SHP77 treated with DMSO at 0.1 percent for 48 hours (cell line): ENCODE results near the gene CPTP.
"Not testable (repeated sequence)": the region's sequence is repeated elsewhere in the genome, so short reads cannot be mapped to it uniquely, and the experiment has no call there.

ENCODE experiments used
- DNase-seq: peaks from one replicate; lab custom pipeline; 2025; lab: John Stamatoyannopoulos, UW

The CPTP gene

DNA sequence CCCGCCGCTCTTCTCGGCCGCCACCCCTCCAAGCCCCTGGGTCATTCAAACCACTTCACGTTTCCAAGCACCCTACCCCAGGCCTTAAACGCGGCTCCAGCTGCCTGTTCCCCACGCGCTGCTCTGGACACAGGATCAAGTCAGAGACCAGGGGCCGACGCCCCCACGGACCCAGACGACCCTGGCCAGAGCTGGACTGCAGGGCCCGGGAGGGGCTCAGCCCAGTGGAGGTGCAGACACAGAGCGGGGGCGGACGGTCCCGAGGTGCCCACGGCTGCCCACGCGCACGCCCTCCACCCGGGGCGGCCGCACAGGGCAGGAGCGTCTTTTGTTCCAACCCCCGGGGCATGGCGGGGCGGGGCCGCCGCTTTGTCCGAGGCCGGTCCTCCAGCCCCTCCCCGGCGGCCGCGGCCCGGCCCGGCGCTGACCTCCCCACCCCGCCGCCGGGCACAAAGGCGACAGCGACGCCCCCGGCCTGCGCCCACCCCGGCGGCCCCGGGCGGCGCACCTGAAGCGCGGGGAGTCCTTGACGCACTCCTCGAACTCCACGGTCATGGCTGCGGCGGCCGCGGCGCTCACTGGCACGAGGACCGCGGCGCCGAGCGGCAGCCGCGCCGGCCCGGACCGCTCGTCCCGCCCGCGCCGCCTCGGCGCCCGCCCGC is 17.2 kb upstream of the CPTP start:
- DNase-seq: no peak

GRCh38 chr1:1307923-1308755 is 16.5 kb upstream of the CPTP start, which contains the start of the genes ACAP3 and PUSL1:
TSS of gene ACAP3 (minus strand) at chr1:1307930. CDS start at chr1:1307815, 115 bp downstream.
TSS of gene PUSL1 (plus strand) at chr1:1308597. CDS start at chr1:1308644, 47 bp downstream.
- peak; percentile 69 for DNase-seq

DNA sequence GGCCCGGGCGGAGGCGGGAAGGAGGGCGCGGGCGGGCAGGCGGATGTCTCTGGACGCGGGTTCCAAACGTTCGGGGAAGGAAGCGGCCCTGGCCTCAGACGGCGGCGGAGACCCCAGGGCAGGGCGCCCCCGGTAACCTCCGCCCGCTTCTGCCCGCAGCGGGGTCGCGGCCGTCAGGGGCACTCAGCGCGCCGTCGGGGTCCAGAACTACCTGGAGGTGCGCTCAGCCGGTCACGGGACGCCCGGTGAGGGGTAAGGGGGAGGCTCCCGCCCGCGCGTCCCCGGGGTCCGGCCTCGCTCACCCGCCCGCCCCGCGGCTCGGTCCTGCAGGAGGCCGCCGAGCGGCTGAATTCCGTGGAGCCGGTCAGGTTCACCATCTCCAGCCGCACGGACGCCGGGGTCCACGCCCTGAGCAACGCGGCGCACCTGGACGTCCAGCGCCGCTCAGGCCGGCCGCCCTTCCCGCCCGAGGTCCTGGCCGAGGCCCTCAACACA is 15.8 kb upstream of the CPTP start:
- DNase-seq: no peak

GRCh38 chr1:1309251-1310108 is 15.1 kb upstream of the CPTP start:
- DNase-seq: no peak

DNA sequence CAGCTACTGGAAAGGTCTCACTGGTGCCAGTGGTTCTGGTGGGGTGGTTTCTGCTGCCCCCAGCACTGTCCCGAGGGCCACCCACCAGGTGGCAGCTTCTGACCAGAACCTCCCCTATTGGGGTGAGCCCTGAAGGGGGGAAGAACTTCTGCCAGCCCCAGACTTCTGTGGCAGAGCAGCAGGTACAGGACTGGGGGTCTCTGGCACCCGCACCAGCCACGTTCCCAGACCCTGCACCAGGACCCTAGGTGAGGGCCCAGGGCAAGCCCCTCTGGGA is 14.6 kb upstream of the CPTP start:
- no peak for DNase-seq

DNA sequence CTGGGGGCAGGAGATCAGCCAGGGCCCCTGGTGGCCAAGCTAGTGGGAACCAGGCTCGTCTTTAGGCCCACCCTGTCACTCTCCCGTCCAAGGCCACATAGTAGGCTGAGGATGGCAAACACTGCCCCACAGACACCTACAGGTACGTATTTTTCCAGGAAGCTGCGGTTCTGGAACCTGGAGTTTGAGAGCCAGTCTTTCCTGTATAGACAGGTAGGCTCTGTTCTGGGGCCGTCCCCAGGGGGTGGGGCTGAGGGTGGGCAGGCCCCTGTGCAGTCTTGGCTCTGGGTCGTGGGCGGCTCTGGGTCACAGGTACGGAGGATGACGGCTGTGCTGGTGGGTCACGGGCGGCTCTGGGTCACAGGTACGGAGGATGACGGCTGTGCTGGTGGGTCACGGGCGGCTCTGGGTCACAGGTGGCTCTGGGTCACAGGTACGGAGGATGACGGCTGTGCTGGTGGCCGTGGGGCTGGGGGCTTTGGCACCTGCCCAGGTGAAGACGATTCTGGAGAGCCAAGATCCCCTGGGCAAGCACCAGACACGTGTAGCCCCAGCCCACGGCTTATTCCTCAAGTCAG is 14.0 kb upstream of the CPTP start:
- no peak for DNase-seq

- DNase-seq: no peak
Observed at GRCh38 chr1:1311107-1312104, 13.2 kb upstream of the CPTP start.

- no peak for DNase-seq
Observed at GRCh38 chr1:1312450-1313314, 11.9 kb upstream of the CPTP start.

GRCh38 chr1:1313500-1314236 is 10.9 kb upstream of the CPTP start:
- DNase-seq: no peak

DNA sequence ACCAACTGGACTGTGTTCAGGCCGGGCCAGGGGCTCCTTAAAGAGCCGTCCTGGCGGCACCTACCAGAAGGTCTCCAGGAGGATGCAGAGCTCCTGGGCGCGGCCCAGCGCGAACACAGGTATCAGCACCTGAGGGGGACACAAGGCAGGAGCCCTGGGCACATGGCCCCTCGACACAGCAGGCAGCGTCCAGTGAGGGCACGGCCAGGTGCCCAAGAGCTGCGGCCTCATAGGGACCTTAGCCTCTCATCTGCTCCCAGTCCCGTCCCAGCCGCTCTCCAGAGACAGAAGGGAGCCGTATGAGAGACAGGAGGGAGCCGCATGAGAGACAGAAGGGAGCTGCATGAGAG is 10.4 kb upstream of the CPTP start:
- no peak for DNase-seq

- DNase-seq: no peak
Observed at GRCh38 chr1:1314678-1315335, 9.8 kb upstream of the CPTP start.

DNA sequence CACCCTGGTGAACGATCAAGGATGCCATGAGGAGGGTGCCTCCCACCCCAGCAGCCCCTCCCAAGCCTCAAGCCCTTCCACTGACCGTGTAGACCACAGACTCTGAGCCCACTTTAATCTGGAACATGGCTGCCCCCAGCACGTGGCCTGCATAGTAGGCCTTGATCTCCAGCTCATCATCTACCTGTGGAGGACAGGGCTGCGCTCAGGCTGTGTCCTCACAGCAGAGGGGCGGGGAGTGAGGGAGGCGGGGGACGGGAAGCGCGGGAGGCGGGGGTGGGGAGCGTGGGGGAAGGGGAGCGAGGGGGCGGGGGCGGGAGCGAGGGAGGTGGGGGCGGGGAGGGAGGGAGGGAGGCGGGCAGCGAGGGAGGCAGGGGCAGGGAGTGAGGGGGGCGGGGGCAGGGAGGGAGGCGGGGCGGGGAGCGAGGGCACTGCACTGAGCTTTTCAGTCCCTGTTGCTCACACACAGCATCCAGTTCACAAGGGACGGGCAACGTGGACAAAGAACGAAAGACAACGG is 9.1 kb upstream of the CPTP start:
- DNase-seq: no peak

DNA sequence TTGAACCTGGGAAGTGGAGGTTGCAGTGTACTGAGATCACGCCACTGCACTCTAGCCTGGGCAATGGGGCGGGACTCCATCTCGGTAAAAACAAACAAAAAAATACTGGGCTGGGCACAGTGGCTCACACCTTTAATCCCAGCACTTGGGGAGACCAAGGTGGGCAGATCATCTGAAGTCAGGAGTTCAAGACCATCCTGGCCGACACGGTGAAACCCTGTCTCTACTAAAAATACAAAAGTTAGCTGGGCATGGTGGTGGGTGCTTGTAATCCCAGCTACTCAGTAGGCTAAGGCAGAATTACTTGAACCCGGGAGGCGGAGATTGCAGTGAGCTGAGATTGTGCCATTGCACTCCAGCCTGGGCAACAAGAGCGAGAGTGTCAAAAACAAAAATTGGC is 8.4 kb upstream of the CPTP start:
- DNase-seq: not testable (repeated sequence)

- DNase-seq: no peak
Observed at GRCh38 chr1:1317420-1317819, 7.2 kb upstream of the CPTP start.

DNA sequence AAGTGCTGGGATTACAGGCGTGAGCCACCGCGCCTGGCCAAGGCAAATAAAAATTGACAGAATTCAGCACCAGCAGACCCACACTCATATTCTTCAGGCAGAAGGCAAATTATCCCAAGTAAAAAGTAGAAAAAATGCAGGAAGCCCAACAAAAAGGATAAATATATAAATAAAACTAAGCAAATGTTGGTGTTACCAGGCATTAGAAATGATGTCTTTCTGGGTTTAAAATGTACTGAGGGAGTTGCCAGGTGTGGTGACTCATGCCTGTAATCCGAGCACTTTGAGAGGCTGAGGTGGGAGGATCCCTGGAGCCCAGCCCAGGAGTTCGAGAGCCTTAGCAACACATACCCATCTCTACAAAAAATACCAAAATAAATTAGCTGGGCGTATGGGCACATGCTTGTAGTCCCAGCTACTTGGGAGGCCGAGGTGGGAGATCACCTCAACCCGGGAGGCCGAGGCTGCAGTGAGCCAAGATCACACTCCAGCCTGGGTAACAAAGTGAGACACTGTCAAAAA is 6.4 kb upstream of the CPTP start:
- peak; percentile 44 for DNase-seq

- DNase-seq: no peak
Observed at GRCh38 chr1:1318777-1319645, 5.6 kb upstream of the CPTP start.

DNA sequence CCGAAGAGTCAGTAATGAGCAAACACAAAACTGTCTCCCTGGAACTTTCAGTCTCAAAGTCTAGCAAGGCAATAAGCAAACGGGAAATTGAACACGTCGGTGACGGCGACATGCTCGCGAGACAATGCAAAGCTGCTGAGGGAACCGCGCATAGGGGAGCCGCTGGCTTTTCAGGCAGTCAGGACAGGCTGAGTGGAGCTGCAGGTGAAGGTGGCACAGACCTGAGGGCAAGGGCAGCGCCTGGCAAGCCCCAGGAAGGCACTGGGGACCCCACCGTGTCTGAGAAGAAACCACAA is 5.0 kb upstream of the CPTP start:
- DNase-seq: no peak
